Activated T-helper 1 cell treated with anti-CD3 and anti-CD28 coated beads, Interleukin-12 subunit alpha, Interleukin-12 subunit beta, Interleukin-2, Interleukin-4 antibody, amounts not matched to agents 30 ng/mL and 10 ng/mL and 1 ng/mL, durations not matched to agents 14 hours and 24 hours and 36 hours (primary cell): ENCODE results near the gene GINS1. TPM values are rescaled to one million over a fixed set of nuclear protein-coding genes. Genes with fewer than 3 reads are reported as not detected.

Experiments used
- DNase-seq: peaks from one replicate; pipeline ENCODE4 v3.0.0; 2021; ENCODE audit warnings: low spot score
- H3K27ac Mint-ChIP-seq: one replicate; pipeline ENCODE4 v1.8.0; 2021; ENCODE audit warnings: mild to moderate bottlenecking, mixed read lengths
- H3K27me3 Mint-ChIP-seq: one replicate; pipeline ENCODE4 v1.8.0; 2022; ENCODE audit warnings: mild to moderate bottlenecking, moderate library complexity, mixed read lengths; ENCODE audit not compliant: insufficient read depth
- H3K36me3 Mint-ChIP-seq: one replicate; pipeline ENCODE4 v1.8.0; 2021; ENCODE audit warnings: low read depth, mixed read lengths
- H3K4me1 Mint-ChIP-seq: one replicate; pipeline ENCODE4 v1.8.0; 2021; ENCODE audit warnings: low read depth, mixed read lengths
- H3K4me3 Mint-ChIP-seq: one replicate; pipeline ENCODE4 v1.8.0; 2021; ENCODE audit warnings: mild to moderate bottlenecking, moderate library complexity, mixed read lengths
- H3K9me3 Mint-ChIP-seq: one replicate; pipeline ENCODE4 v1.8.0; 2021; ENCODE audit warnings: mixed read lengths
- intact Hi-C: fragments of 100-400 bp; cut with micrococcal nuclease; formaldehyde crosslinking; loops from one replicate; pipeline ENCODE4 v1.15.1; 2024
- total RNA-seq: library from RNA; stranded (reverse); gene quantifications from 2 replicates; pipeline ENCODE4 v1.2.3, GENCODE V29; 2022

Gene GINS1
- total RNA-seq, 1 donor from 2014 or later = 39.6 TPM

GRCh38 chr20:25478889-25479568 lies 71.6 kb downstream of the GINS1 start:
- Mint-ChIP-seq H3K4me1 (no peaks in the 10 kb centered on the region), H3K36me3 (no peaks in the 10 kb centered on the region)
- intact Hi-C loops = no loop called here

DNA sequence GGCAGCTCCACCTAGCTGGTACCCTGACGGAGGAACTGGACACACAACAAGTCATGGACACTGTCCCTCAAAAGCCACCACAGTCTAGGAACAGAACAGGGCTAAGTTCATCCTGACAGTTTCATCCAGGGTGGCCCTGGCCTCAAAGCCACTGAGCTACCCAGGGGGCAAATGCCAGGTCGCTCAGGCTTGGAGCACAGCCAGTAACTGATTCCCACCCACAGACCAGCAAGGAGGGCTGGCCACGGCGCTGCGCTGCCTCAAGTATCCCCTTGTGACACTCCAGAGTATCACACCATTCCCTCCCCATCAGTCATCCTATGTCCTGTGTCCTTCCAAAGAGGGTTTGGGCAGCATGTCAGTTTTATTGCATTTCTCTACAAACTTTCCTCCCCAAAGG lies 72.2 kb downstream of the GINS1 start:
- no peak for DNase-seq
- intact Hi-C loops = no loop called here
- no peaks in the 10 kb centered on the region for H3K36me3 Mint-ChIP-seq

More at GRCh38 chr20:25478889-25479568, 71.6 kb downstream of the GINS1 start:
- H3K27ac Mint-ChIP-seq = no peak overlapping the region
- H3K4me3 Mint-ChIP-seq = no peak overlapping the region
- peaks cover 3% of the 10 kb centered on the region for H3K27me3 Mint-ChIP-seq
- H3K9me3 Mint-ChIP-seq = no peaks in the 10 kb centered on the region
- no peak for DNase-seq

GRCh38 chr20:25480156-25480555 lies 72.7 kb downstream of the GINS1 start:
- no peak overlapping the region for H3K4me3 Mint-ChIP-seq
- DNase-seq = no peak
- H3K27ac Mint-ChIP-seq = no peak overlapping the region
- H3K4me1 Mint-ChIP-seq = peaks cover 11% of the 10 kb centered on the region
- H3K36me3 Mint-ChIP-seq = no peaks in the 10 kb centered on the region
- peaks cover 3% of the 10 kb centered on the region for H3K27me3 Mint-ChIP-seq
- no peaks in the 10 kb centered on the region for H3K9me3 Mint-ChIP-seq
- intact Hi-C loops = no loop called here

More for the DNA sequence above, 72.2 kb downstream of the GINS1 start:
- Mint-ChIP-seq H3K4me1 (peaks cover 6% of the 10 kb centered on the region), H3K9me3 (no peaks in the 10 kb centered on the region), H3K27me3 (peaks cover 3% of the 10 kb centered on the region), H3K4me3 (no peak overlapping the region), H3K27ac (no peak overlapping the region)

GRCh38 chr20:25480797-25481196 lies 73.3 kb downstream of the GINS1 start:
- intact Hi-C loops = no loop called here

GRCh38 chr20:25481235-25481917 lies 73.9 kb downstream of the GINS1 start:
- H3K27me3 Mint-ChIP-seq = peaks cover 3% of the 10 kb centered on the region
- intact Hi-C loops = no loop called here
- H3K27ac Mint-ChIP-seq = no peak overlapping the region
- DNase-seq = no peak
- H3K9me3 Mint-ChIP-seq = no peaks in the 10 kb centered on the region
- no peak overlapping the region for H3K4me3 Mint-ChIP-seq
- peaks cover 15% of the 10 kb centered on the region for H3K4me1 Mint-ChIP-seq
- no peaks in the 10 kb centered on the region for H3K36me3 Mint-ChIP-seq

More at GRCh38 chr20:25480797-25481196, 73.3 kb downstream of the GINS1 start:
- no peak overlapping the region for H3K27ac Mint-ChIP-seq
- DNase-seq = no peak
- peaks cover 13% of the 10 kb centered on the region for H3K4me1 Mint-ChIP-seq
- no peaks in the 10 kb centered on the region for H3K36me3 Mint-ChIP-seq
- H3K4me3 Mint-ChIP-seq = no peak overlapping the region
- no peaks in the 10 kb centered on the region for H3K9me3 Mint-ChIP-seq
- H3K27me3 Mint-ChIP-seq = peaks cover 3% of the 10 kb centered on the region

- H3K27me3 Mint-ChIP-seq = peaks cover 3% of the 10 kb centered on the region
- intact Hi-C loops = no loop called here
- H3K4me1 Mint-ChIP-seq = peaks cover 19% of the 10 kb centered on the region
- H3K4me3 Mint-ChIP-seq = no peak overlapping the region
- no peaks in the 10 kb centered on the region for H3K9me3 Mint-ChIP-seq
- DNase-seq = no peak
- H3K27ac Mint-ChIP-seq = no peak overlapping the region
- H3K36me3 Mint-ChIP-seq = no peaks in the 10 kb centered on the region
Observed at GRCh38 chr20:25481918-25482253, 74.4 kb downstream of the GINS1 start.

- H3K36me3 Mint-ChIP-seq = no peaks in the 10 kb centered on the region
- no peak overlapping the region for H3K27ac Mint-ChIP-seq
- peaks cover 19% of the 10 kb centered on the region for H3K4me1 Mint-ChIP-seq
- intact Hi-C loops = no loop called here
- no peak overlapping the region for H3K4me3 Mint-ChIP-seq
- no peak for DNase-seq
- H3K9me3 Mint-ChIP-seq = no peaks in the 10 kb centered on the region
- H3K27me3 Mint-ChIP-seq = peaks cover 3% of the 10 kb centered on the region
Observed at GRCh38 chr20:25483431-25484132, 76.1 kb downstream of the GINS1 start.

GRCh38 chr20:25484224-25484846 lies 76.9 kb downstream of the GINS1 start:
- Mint-ChIP-seq H3K4me3 (no peak overlapping the region), H3K27ac (no peak overlapping the region), H3K4me1 (peaks cover 19% of the 10 kb centered on the region), H3K27me3 (peaks cover 3% of the 10 kb centered on the region), H3K9me3 (no peaks in the 10 kb centered on the region), H3K36me3 (no peaks in the 10 kb centered on the region)
- no peak for DNase-seq
- intact Hi-C loops = no loop called here

DNA sequence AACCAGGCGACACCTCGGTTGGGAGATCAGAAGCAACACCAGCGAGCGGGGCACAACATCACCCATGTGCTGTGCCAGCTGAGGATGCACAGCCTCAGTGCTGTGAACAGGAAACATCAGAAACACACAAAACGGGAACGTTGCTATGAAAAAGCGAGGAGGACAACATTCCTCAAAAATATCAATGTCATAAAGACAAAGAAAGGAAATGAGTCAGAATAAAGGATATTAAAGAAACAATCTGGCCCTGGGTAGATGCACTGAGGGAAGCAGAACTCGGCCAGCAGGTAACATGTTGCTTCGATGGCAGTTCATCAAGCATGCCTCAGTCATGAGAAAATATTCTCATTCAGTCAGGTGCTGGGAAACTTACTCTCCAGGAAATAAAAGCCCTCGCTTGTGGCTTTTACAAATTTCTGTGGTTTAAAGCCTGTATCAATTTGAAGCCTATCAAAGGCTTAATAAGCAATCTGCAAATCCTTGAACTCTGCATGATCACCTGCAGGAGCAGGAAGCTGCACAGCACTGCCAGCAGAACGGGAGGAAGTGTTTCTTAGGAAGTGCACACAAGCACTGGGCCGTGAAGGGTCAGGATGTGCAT lies 77.5 kb downstream of the GINS1 start:
- no peaks in the 10 kb centered on the region for H3K9me3 Mint-ChIP-seq
- H3K27me3 Mint-ChIP-seq = peaks cover 3% of the 10 kb centered on the region
- peaks cover 19% of the 10 kb centered on the region for H3K4me1 Mint-ChIP-seq
- no peak overlapping the region for H3K27ac Mint-ChIP-seq
- no peak for DNase-seq
- H3K4me3 Mint-ChIP-seq = no peak overlapping the region
- intact Hi-C loops = no loop called here
- no peaks in the 10 kb centered on the region for H3K36me3 Mint-ChIP-seq

DNA sequence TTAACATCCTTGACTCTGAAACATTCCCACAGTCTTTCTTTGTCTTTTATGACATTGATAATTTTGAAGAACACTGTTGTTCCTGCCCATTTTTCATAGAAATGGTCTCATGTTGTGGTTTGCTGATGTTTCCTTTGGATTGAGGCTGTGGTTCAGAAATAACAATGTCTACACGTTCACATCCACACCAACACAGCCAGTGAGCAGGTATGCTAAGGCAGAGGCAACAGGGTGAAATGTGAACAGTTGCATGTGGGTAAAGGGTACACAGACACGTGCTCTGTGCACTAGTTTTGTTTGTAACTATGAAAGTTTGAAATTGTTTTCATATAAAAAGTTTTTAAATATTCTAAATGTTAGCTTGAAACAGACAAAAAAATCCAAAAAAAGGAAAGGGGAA lies 78.4 kb downstream of the GINS1 start:
- Mint-ChIP-seq H3K36me3 (no peaks in the 10 kb centered on the region), H3K4me1 (peaks cover 19% of the 10 kb centered on the region), H3K9me3 (no peaks in the 10 kb centered on the region)

DNA sequence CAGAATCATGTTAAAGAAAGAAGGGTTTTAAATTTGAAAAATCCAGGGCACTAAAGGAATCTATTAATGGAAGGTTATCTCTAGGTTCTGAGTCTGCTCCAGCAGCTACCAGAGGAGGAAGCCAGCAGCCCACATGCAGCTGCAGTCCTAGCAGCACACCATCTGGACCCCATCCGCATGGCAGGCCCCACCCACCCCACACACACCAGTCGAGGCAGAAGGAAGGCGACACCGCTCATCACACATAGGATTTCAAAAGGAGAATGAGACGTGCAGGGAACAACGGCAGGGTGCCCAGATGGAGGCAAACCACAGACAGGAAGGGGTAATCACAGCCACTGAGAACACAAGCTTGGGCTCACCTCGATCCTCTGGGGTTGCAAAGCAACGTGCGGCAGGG lies 78.9 kb downstream of the GINS1 start:
- Mint-ChIP-seq H3K9me3 (no peaks in the 10 kb centered on the region), H3K27ac (no peak overlapping the region), H3K27me3 (peaks cover 3% of the 10 kb centered on the region), H3K4me1 (peaks cover 19% of the 10 kb centered on the region), H3K4me3 (no peak overlapping the region), H3K36me3 (no peaks in the 10 kb centered on the region)
- DNase-seq = no peak
- intact Hi-C loops = no loop called here

More for the DNA sequence above, 78.4 kb downstream of the GINS1 start:
- Mint-ChIP-seq H3K27me3 (peaks cover 3% of the 10 kb centered on the region), H3K4me3 (no peak overlapping the region), H3K27ac (no peak overlapping the region)
- intact Hi-C loops = no loop called here
- DNase-seq = no peak

DNA sequence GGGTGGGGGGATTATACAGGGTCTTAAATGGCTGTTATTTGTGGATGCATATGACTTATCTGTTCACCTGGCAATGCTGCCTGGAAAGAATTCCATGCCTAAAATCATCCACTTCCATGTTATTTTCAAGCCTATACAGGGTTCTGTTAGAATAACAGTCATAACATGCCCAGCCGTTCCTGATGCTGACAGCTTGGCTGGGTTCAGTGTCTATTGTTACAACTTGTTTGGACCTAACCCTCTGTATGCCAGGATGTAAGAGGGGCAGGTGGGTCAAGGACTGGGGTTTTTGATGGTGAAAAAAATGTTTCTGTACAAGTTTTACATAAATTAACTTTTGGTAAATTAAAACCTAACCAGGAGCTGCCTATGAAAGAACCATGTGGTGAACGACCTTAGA lies 79.8 kb downstream of the GINS1 start:
- Mint-ChIP-seq H3K27ac (no peak overlapping the region), H3K4me1 (peaks cover 19% of the 10 kb centered on the region), H3K36me3 (no peaks in the 10 kb centered on the region), H3K4me3 (no peak overlapping the region), H3K9me3 (no peaks in the 10 kb centered on the region), H3K27me3 (peaks cover 3% of the 10 kb centered on the region)
- intact Hi-C loops = no loop called here
- no peak for DNase-seq
